22Rv1 (cell line): ENCODE data around the gene PRSS8.

Experiments used
- CTCF ChIP-seq: fragments of 450-650 bp; IDR thresholded peaks from 2 replicates; pipeline ENCODE4 v1.5.1; 2017; ENCODE audit warnings: mild to moderate bottlenecking
- ZFX ChIP-seq: fragments of 450-650 bp; IDR thresholded peaks from 2 replicates; pipeline ENCODE4 v1.6.1; 2017; ENCODE audit warnings: antibody characterized with exemption, borderline replicate concordance

GRCh38 chr16:31136287-31136662 lies 748 bp upstream of the PRSS8 start:
- no peak for TF ChIP-seq CTCF
- TF ChIP-seq ZFX = no peak
